ENCODE measurements around the gene TTLL4.

DNA sequence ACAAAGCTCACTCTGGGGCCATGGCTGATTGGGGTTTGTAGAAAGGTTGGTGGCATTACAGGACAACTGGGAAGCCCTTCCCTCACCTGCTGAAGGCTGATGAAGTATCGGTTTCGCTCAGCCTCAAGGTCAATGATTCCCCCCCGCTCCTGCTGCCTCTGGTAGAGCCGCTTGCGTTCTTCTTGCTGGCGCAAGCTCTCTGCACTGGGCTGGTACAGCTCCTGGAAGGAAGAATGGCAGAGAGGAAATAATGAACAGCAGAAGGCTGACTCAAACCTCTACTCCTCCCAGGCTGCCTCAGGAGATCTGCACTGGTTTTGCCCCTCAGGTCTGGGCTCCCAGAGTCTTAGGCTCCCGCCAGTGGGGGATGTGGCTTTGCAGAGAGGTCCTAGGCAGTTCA is 46.0 kb upstream of the TTLL4 start:
- TF ChIP-seq, protein P1, sequence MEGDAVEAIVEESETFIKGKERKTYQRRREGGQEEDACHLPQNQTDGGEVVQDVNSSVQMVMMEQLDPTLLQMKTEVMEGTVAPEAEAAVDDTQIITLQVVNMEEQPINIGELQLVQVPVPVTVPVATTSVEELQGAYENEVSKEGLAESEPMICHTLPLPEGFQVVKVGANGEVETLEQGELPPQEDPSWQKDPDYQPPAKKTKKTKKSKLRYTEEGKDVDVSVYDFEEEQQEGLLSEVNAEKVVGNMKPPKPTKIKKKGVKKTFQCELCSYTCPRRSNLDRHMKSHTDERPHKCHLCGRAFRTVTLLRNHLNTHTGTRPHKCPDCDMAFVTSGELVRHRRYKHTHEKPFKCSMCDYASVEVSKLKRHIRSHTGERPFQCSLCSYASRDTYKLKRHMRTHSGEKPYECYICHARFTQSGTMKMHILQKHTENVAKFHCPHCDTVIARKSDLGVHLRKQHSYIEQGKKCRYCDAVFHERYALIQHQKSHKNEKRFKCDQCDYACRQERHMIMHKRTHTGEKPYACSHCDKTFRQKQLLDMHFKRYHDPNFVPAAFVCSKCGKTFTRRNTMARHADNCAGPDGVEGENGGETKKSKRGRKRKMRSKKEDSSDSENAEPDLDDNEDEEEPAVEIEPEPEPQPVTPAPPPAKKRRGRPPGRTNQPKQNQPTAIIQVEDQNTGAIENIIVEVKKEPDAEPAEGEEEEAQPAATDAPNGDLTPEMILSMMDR (conservative IDR thresholded peaks at IDR 0.05) = no peak
- TF ChIP-seq ZFX (IDR thresholded peaks at IDR 0.05) = no peak
